Tongue (tissue), 2 donors: ENCODE results near the gene KSR1. TPM values are rescaled to one million over a fixed set of nuclear protein-coding genes. Genes with fewer than 3 reads are reported as not detected.

Experiments
- DNase-seq: peaks from one replicate; pipeline ENCODE4 v3.0.0-alpha.2; 2015
- total RNA-seq: library from RNA; depleted of rRNA; stranded (reverse); fragments of >200 nt; gene quantifications from one replicate; pipeline ENCODE4 v1.2.3, GENCODE V29; 2014

The KSR1 gene
- total RNA-seq, 1 donor from 2014 or later: 54.1 TPM

GRCh38 chr17:27552276-27552732, 96.1 kb downstream of the KSR1 start:
- DNase-seq: no peak

GRCh38 chr17:27553019-27553511, 96.8 kb downstream of the KSR1 start:
- DNase-seq: no peak

- DNase-seq: no peak
Observed at GRCh38 chr17:27554152-27554551, 97.9 kb downstream of the KSR1 start.

- DNase-seq: no peak
Observed at GRCh38 chr17:27554911-27555310, 98.7 kb downstream of the KSR1 start.

- DNase-seq: no peak
Observed at GRCh38 chr17:27555339-27555738, 99.1 kb downstream of the KSR1 start.

- DNase-seq: no peak
Observed at GRCh38 chr17:27558341-27558740, 102.1 kb downstream of the KSR1 start.

GRCh38 chr17:27558842-27559505, 102.7 kb downstream of the KSR1 start:
- no peak for DNase-seq

- DNase-seq: peak; percentile 97
Observed at GRCh38 chr17:27559506-27560481, 103.5 kb downstream of the KSR1 start.

- DNase-seq: peak; percentile 58
Observed at GRCh38 chr17:27560668-27561067, 104.4 kb downstream of the KSR1 start.

GRCh38 chr17:27562777-27563455, 106.7 kb downstream of the KSR1 start:
- DNase-seq: no peak

- DNase-seq: no peak
Observed at GRCh38 chr17:27563532-27563931, 107.3 kb downstream of the KSR1 start.

- DNase-seq: no peak
Observed at GRCh38 chr17:27564463-27564862, 108.2 kb downstream of the KSR1 start.

GRCh38 chr17:27565874-27566670, 109.8 kb downstream of the KSR1 start:
- no peak for DNase-seq

GRCh38 chr17:27566671-27567562, 110.7 kb downstream of the KSR1 start:
- no peak for DNase-seq

- no peak for DNase-seq
Observed at GRCh38 chr17:27567563-27567859, 111.3 kb downstream of the KSR1 start.

- DNase-seq: no peak
Observed at GRCh38 chr17:27568216-27568615, 112.0 kb downstream of the KSR1 start.

GRCh38 chr17:27568811-27569210, 112.6 kb downstream of the KSR1 start:
- DNase-seq: no peak

- no peak for DNase-seq
Observed at GRCh38 chr17:27569257-27569722, 113.0 kb downstream of the KSR1 start.

GRCh38 chr17:27569884-27570577, 113.8 kb downstream of the KSR1 start:
- DNase-seq: no peak

- DNase-seq: no peak
Observed at GRCh38 chr17:27570578-27570914, 114.3 kb downstream of the KSR1 start.
